Measurements from ENCODE around the gene RPS3. TPM values are rescaled to one million over a fixed set of nuclear protein-coding genes. Genes with fewer than 3 reads are reported as not detected.

Gene RPS3
- total and polyA plus RNA-seq, 2 of the 13 experiments (the other 11 are each of a cell fraction or from before 2014, with no cell fraction given), result 2,143 to 3,616 TPM

GRCh38 chr11:75422248-75423231 is 23.2 kb downstream of the RPS3 start (continued):
- TF ChIP-seq CBFB (CRISPR knock-in tag; IDR thresholded peaks at IDR 0.05) (0 out of 2 replicates have a peak, but pooled peaks have one; percentile 29), ZNF484 (CRISPR knock-in tag; IDR thresholded peaks at IDR 0.05; ENCODE audit: borderline replicate concordance, low read depth) (no peak), MYC (CRISPR knock-in tag; IDR thresholded peaks at IDR 0.05; ENCODE audit: borderline replicate concordance) (peak; percentile 47; the same call in 1 of the 2 replicates), JDP2 (CRISPR knock-in tag; IDR thresholded peaks at IDR 0.05; ENCODE audit: borderline replicate concordance) (no peak), MTERF4 (CRISPR knock-in tag; IDR thresholded peaks at IDR 0.05) (no peak), SUZ12 (IDR thresholded peaks at IDR 0.05; ENCODE audit: low read depth, low read length) (no peak), CBX1 (IDR thresholded peaks at IDR 0.05; ENCODE audit: low read depth) (no peak), ARHGAP35 (CRISPR knock-in tag; IDR thresholded peaks at IDR 0.05; ENCODE audit: borderline replicate concordance) (0 out of 2 replicates have a peak, but pooled peaks have one; percentile 36), ZNF180 (CRISPR knock-in tag; IDR thresholded peaks at IDR 0.05; ENCODE audit: borderline replicate concordance, low read depth) (no peak), NFE2 (CRISPR knock-in tag; IDR thresholded peaks at IDR 0.05) (no peak), MLX (CRISPR knock-in tag; IDR thresholded peaks at IDR 0.05) (peak; percentile 59), NCOA1 (CRISPR knock-in tag; IDR thresholded peaks at IDR 0.05) (no peak), MED8 (CRISPR knock-in tag; IDR thresholded peaks at IDR 0.05; ENCODE audit: insufficient replicate concordance) (no peak), ZNF274 (CRISPR knock-in tag; IDR thresholded peaks at IDR 0.05) (peak; percentile 49; the same call in 1 of the 2 replicates), ARID4A (CRISPR knock-in tag; IDR thresholded peaks at IDR 0.05; ENCODE audit: borderline replicate concordance) (no peak; the same call in 1 of the 2 replicates), ZNF672 (CRISPR knock-in tag; IDR thresholded peaks at IDR 0.05) (no peak), ZNF225 (CRISPR knock-in tag; IDR thresholded peaks at IDR 0.05) (no peak), RNF2 (conservative IDR thresholded peaks at IDR 0.05; ENCODE audit: low read depth) (no peak), ZNF550 (CRISPR knock-in tag; IDR thresholded peaks at IDR 0.05; ENCODE audit: borderline replicate concordance) (no peak), RBM22 (optimal IDR thresholded peaks at IDR 0.05; ENCODE audit: low read length) (no peak), MEIS2 (CRISPR knock-in tag; IDR thresholded peaks at IDR 0.05) (no peak), ZNF800 (CRISPR knock-in tag; IDR thresholded peaks at IDR 0.05) (no peak)

Measured in HepG2 (cell line).